Measurements from ENCODE around the gene KLK14.

DNA sequence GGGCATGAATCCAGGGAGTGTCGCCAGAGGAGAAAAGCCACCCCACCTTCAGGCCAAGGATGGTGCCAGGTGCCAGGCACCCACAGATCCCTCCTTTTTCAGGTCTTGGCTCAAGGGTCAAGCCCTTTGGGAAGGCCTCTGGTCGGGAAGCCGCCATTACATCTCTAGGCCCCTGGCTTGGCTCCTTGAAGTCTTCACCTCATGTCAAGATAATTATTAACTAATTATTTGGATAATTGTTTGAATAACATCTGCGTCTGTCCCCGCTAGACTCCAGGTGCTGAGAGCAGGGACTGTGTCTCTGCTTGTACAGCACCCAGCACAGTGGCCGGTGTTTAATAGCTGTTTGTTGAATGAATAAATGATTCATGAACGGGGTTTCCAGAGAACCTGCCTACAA, 19.0 kb downstream of the KLK14 start:
- TF ChIP-seq POLR2A (IDR thresholded peaks at IDR 0.05) (no peak), CTCF (IDR thresholded peaks at IDR 0.05 in 4 of 5, conservative IDR thresholded peaks at IDR 0.05 in 1 of 5) (no peak)
